Endothelial cell of umbilical vein (primary cell): ENCODE results near the gene METTL8. TPM values are rescaled to one million over a fixed set of nuclear protein-coding genes. Genes with fewer than 3 reads are reported as not detected.

Experiments used
- BruUV-seq: library from RNA; stranded (reverse); fragments of 400-500 nt; replicated peaks from 2 replicates; lab custom pipeline; 2021; lab: Mats Ljungman, UMichigan
- CTCF ChIA-PET: fragments of 300-600, 350-600 bp; sonication (Branson Sonifier 250); formaldehyde crosslinking; loops from one replicate; lab custom pipeline; 2021; ENCODE audit warnings: antibody characterized with exemption, inconsistent platforms; lab: Charles Lee
- POLR2A ChIA-PET: fragments of 300-600, 350-600 bp; sonication (Branson Sonifier 250); formaldehyde crosslinking; loops from one replicate; lab custom pipeline; 2021; ENCODE audit warnings: antibody characterized with exemption, inconsistent platforms; lab: Charles Lee
- DNase-seq: peaks from one replicate; pipeline ENCODE4 v3.0.0-alpha.2; 2011; ENCODE audit warnings: low read depth, low spot score
- FAIRE-seq: peaks from 2 replicates; lab custom pipeline; 2011; peaks lifted over from hg19 to GRCh38; lab: Jason Lieb, UNC
- H2AFZ ChIP-seq: 2 replicates; pipeline ENCODE4 v1.6.0; 2012; ENCODE audit warnings: low read depth, low read length, control low read depth, inconsistent platforms
- H3K27ac ChIP-seq: 2 replicates; pipeline ENCODE4 v1.5.1; 2011; ENCODE audit warnings: low read depth, mild to moderate bottlenecking, control low read depth, low read length, moderate library complexity; ENCODE audit not compliant: insufficient read depth
- H3K27me3 ChIP-seq, 2 experiments: 2 replicates each; pipeline versions ENCODE4 v1.6.0 to v1.6.1; 2011; ENCODE audit warnings: low read length in 2 of 2, mixed read lengths in 1 of 2; ENCODE audit not compliant: control insufficient read depth in 2 of 2, insufficient read depth in 2 of 2
- H3K36me3 ChIP-seq, 2 experiments: 2 replicates in 1 of 2; 3 replicates in 1 of 2; pipeline ENCODE4 v1.5.1; 2011; ENCODE audit warnings: low read length in 2 of 2, mild to moderate bottlenecking in 1 of 2, moderate library complexity in 1 of 2; ENCODE audit not compliant: control insufficient read depth in 2 of 2, insufficient read depth in 2 of 2; ENCODE audit errors: extremely low read depth in 1 of 2
- H3K4me1 ChIP-seq: 3 replicates; pipeline ENCODE4 v1.5.1; 2011; ENCODE audit warnings: mild to moderate bottlenecking, low read length; ENCODE audit not compliant: control insufficient read depth, insufficient read depth; ENCODE audit errors: extremely low read depth
- H3K4me2 ChIP-seq: 2 replicates; pipeline ENCODE4 v1.6.1; 2011; ENCODE audit warnings: low read length, control low read depth, mixed read lengths; ENCODE audit not compliant: insufficient read depth
- H3K4me3 ChIP-seq, 3 experiments: fragments of 200-600 bp in 1 of 3; sonication (generic), shearing (Covaris generic) in 1 of 3; replicated peaks in 1 of 3; 2 replicates each; pipeline ENCODE4 v1.5.1; 2011 to 2016; ENCODE audit warnings: control low read depth in 3 of 3, low read length in 3 of 3, mild to moderate bottlenecking in 2 of 3, inconsistent platforms in 1 of 3, low read depth in 1 of 3, moderate library complexity in 1 of 3; ENCODE audit not compliant: insufficient read depth in 1 of 3
- H3K79me2 ChIP-seq: 2 replicates; pipeline ENCODE4 v1.6.0; 2012; ENCODE audit warnings: low read length, inconsistent platforms; ENCODE audit not compliant: control insufficient read depth, insufficient read depth
- H3K9ac ChIP-seq: replicated peaks from 2 replicates; pipeline ENCODE3; 2011; ENCODE audit warnings: low read length, control low read depth; ENCODE audit not compliant: insufficient read depth; ENCODE audit errors: extremely low read depth
- H3K9me1 ChIP-seq: replicated peaks from 3 replicates; pipeline ENCODE4 v1.6.0; 2011; ENCODE audit warnings: mild to moderate bottlenecking, low read length; ENCODE audit not compliant: control insufficient read depth, insufficient read depth; ENCODE audit errors: extremely low read depth
- H3K9me3 ChIP-seq: replicated peaks from 2 replicates; pipeline ENCODE4 v1.5.1; 2012; ENCODE audit warnings: low read length, inconsistent platforms; ENCODE audit not compliant: control insufficient read depth, insufficient read depth
- H4K20me1 ChIP-seq: replicated peaks from 2 replicates; pipeline ENCODE3; 2011; ENCODE audit warnings: mild to moderate bottlenecking, low read length; ENCODE audit not compliant: control insufficient read depth, insufficient read depth; ENCODE audit errors: extremely low read depth
- EZH2 ChIP-seq: IDR thresholded peaks from 2 replicates; pipeline ENCODE4 v1.6.1; 2012; ENCODE audit warnings: borderline replicate concordance, low read depth, mild to moderate bottlenecking, moderate library complexity, low read length, inconsistent platforms; ENCODE audit not compliant: severe bottlenecking
- FOS ChIP-seq: IDR thresholded peaks from 2 replicates; pipeline ENCODE4 v1.6.1; 2011; ENCODE audit warnings: mild to moderate bottlenecking, low read length, moderate library complexity, borderline replicate concordance; ENCODE audit not compliant: insufficient read depth
- GATA2 ChIP-seq: IDR thresholded peaks from 2 replicates; pipeline ENCODE4 v1.7.0; 2011; ENCODE audit warnings: low read depth, mild to moderate bottlenecking, moderate library complexity, mixed read lengths, low read length; ENCODE audit not compliant: insufficient read length, insufficient read depth
- JUN ChIP-seq: IDR thresholded peaks from 2 replicates; pipeline ENCODE4 v1.6.1; 2011; ENCODE audit warnings: borderline replicate concordance, low read depth; ENCODE audit not compliant: insufficient read length, insufficient read depth
- MYC ChIP-seq: IDR thresholded peaks from one replicate; pipeline ENCODE4 v1.6.1; 2011; ENCODE audit warnings: mild to moderate bottlenecking, low read depth, low read length
- POLR2A ChIP-seq: IDR thresholded peaks from 2 replicates; pipeline ENCODE4 v1.6.1; 2012; ENCODE audit warnings: low read depth, mild to moderate bottlenecking, control low read depth, low read length
- POLR2AphosphoS5 ChIP-seq: IDR thresholded peaks from 2 replicates; pipeline ENCODE4 v1.6.1; 2012; ENCODE audit warnings: low read depth, mild to moderate bottlenecking, control low read depth, low read length, moderate library complexity; ENCODE audit not compliant: insufficient read depth
- dilution Hi-C: fragments of 300-500 bp; cut with MboI; formaldehyde crosslinking; loops from one replicate; pipeline ENCODE4 v1.15.0; 2019; ENCODE audit warnings: low sequenced_read_pairs; ENCODE audit not compliant: extremely low pct_ligation_motif_present
- intact Hi-C: fragments of 100-400 bp; cut with micrococcal nuclease; formaldehyde crosslinking; loops from one replicate; pipeline ENCODE4 v1.10.0; 2022
- polyA plus RNA-seq, 4 experiments: library from polyadenylated mRNA; depleted of rRNA in 3 of 4; stranded (reverse) in 3 of 4; unstranded in 1 of 4; fragments of >200 nt; gene quantifications; 2 replicates each; pipeline versions ENCODE4 v1.2.1 to v1.2.3, GENCODE V29; 2011 to 2012; ENCODE audit warnings: missing spikeins in 1 of 4
- total RNA-seq: library from RNA; stranded (reverse); gene quantifications from 2 replicates; pipeline ENCODE4 v1.2.3, GENCODE V29; 2021
- TF ChIP-seq, protein P1 (sequence below), 2 donors: IDR thresholded peaks; 1 replicate in 1 of 2; 2 replicates in 1 of 2; pipeline ENCODE4 v1.5.1; 2011; ENCODE audit warnings: low read length in 2 of 2, mild to moderate bottlenecking in 2 of 2, moderate library complexity in 2 of 2, control low read depth in 1 of 2, inconsistent platforms in 1 of 2, low read depth in 1 of 2; ENCODE audit not compliant: insufficient read depth in 1 of 2; ENCODE audit errors: extremely low read depth in 1 of 2
- TF ChIP-seq, protein P2 (sequence below): IDR thresholded peaks from 2 replicates; pipeline ENCODE4 v1.6.1; 2011; ENCODE audit not compliant: insufficient read depth, insufficient read length

Gene METTL8
- total and polyA plus RNA-seq, 2 donors (not counting 3 experiments of a cell fraction or from before 2014, with no cell fraction given), result 7.0 to 20.2 TPM

GRCh38 chr2:171308280-171309054 lies 125.3 kb downstream of the METTL8 start:
- no peak for FAIRE-seq

More at GRCh38 chr2:171308280-171309054, 125.3 kb downstream of the METTL8 start:
- Histone ChIP-seq H3K79me2 (no peaks in the 10 kb centered on the region), H3K9me3 (no peaks in the 10 kb centered on the region), H3K27ac (no peak overlapping the region), H3K4me2 (no peak overlapping the region), H3K4me3 (no peak overlapping the region), H3K9me1 (no peaks in the 10 kb centered on the region), H2AFZ (no peak overlapping the region), H3K4me1 (no peaks in the 10 kb centered on the region), H3K36me3 (no peaks in the 10 kb centered on the region), H3K27me3 (no peaks in the 10 kb centered on the region), H4K20me1 (no peaks in the 10 kb centered on the region), H3K9ac (no peak overlapping the region)
- dilution Hi-C loops (no loop called here), intact Hi-C loops (no loop called here)
- POLR2A ChIA-PET, result no interaction called here
- no peak for DNase-seq
- CTCF ChIA-PET, result no interaction called here
- no TSS peak for BruUV-seq
- TF ChIP-seq, protein P1, sequence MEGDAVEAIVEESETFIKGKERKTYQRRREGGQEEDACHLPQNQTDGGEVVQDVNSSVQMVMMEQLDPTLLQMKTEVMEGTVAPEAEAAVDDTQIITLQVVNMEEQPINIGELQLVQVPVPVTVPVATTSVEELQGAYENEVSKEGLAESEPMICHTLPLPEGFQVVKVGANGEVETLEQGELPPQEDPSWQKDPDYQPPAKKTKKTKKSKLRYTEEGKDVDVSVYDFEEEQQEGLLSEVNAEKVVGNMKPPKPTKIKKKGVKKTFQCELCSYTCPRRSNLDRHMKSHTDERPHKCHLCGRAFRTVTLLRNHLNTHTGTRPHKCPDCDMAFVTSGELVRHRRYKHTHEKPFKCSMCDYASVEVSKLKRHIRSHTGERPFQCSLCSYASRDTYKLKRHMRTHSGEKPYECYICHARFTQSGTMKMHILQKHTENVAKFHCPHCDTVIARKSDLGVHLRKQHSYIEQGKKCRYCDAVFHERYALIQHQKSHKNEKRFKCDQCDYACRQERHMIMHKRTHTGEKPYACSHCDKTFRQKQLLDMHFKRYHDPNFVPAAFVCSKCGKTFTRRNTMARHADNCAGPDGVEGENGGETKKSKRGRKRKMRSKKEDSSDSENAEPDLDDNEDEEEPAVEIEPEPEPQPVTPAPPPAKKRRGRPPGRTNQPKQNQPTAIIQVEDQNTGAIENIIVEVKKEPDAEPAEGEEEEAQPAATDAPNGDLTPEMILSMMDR (IDR thresholded peaks at IDR 0.05; ENCODE audit: extremely low read depth in 1 of 2, insufficient read depth in 1 of 2, low read depth in 1 of 2, low read length in 2 of 2), result no peak
- TF ChIP-seq GATA2 (no peak), POLR2A (no peak), JUN (no peak), MYC (no peak), EZH2 (no peak), POLR2AphosphoS5 (no peak), FOS (no peak)
- TF ChIP-seq, protein P2, sequence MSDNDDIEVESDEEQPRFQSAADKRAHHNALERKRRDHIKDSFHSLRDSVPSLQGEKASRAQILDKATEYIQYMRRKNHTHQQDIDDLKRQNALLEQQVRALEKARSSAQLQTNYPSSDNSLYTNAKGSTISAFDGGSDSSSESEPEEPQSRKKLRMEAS, result no peak
